HEK293 (cell line): ENCODE measurements around the gene LY6G5C.

Experiments used
- CTCF ChIA-PET: fragments of 350-600 bp; formaldehyde crosslinking; extraction: SDS; loops from one replicate; lab custom pipeline; 2021; ENCODE audit warnings: antibody characterized with exemption; lab: Yijun Ruan, JAX
- POLR2A ChIA-PET: fragments of 300-600 bp; formaldehyde crosslinking; extraction: SDS; loops from one replicate; lab custom pipeline; 2020; ENCODE audit warnings: antibody characterized with exemption, inconsistent platforms; lab: Yijun Ruan, JAX
- H3K27ac ChIP-seq: fragments of 200-500 bp; sonication (Bioruptor generic); 2 replicates; pipeline ENCODE4 v1.5.1; 2014; ENCODE audit warnings: low read depth, low read length, control low read depth, inconsistent platforms; ENCODE audit errors: extremely low read depth
- H3K36me3 ChIP-seq, 2 experiments: fragments of 200-500 bp in 1 of 2; sonication (Bioruptor generic) in 1 of 2; 1 replicate in 1 of 2; 2 replicates in 1 of 2; pipeline ENCODE4 v1.5.1; 2014 to 2017; ENCODE audit warnings: inconsistent platforms in 2 of 2, low read length in 2 of 2; ENCODE audit not compliant: control insufficient read depth in 2 of 2, insufficient read depth in 1 of 2
- H3K4me1 ChIP-seq: fragments of 200-500 bp; sonication (Bioruptor generic); 2 replicates; pipeline ENCODE4 v1.5.1; 2014; ENCODE audit warnings: mild to moderate bottlenecking, low read length, inconsistent platforms; ENCODE audit not compliant: control insufficient read depth, insufficient read depth
- H3K4me3 ChIP-seq: 2 replicates; pipeline ENCODE4 v1.5.1; 2011; ENCODE audit warnings: low read depth, mild to moderate bottlenecking, control low read depth, low read length, moderate library complexity
- H3K9me3 ChIP-seq: fragments of 200-500 bp; sonication (Bioruptor generic); 2 replicates; pipeline ENCODE4 v1.5.1; 2014; ENCODE audit warnings: low read depth, low read length, inconsistent platforms; ENCODE audit not compliant: control insufficient read depth, insufficient read depth
- EGR2 ChIP-seq: fragments of 450-650 bp; formaldehyde crosslinking; IDR thresholded peaks from 2 replicates; pipeline ENCODE4 v1.5.1; 2016; ENCODE audit warnings: low read depth, missing biosample characterization, missing genetic modification characterization
- KLF8 ChIP-seq: fragments of 450-650 bp; formaldehyde crosslinking; IDR thresholded peaks from 2 replicates; pipeline ENCODE4 v1.5.1; 2016; ENCODE audit warnings: missing biosample characterization, missing genetic modification characterization
- OSR2 ChIP-seq: fragments of 450-650 bp; formaldehyde crosslinking; IDR thresholded peaks from 2 replicates; pipeline ENCODE4 v1.5.1; 2016; ENCODE audit warnings: missing biosample characterization, missing genetic modification characterization
- SCRT2 ChIP-seq: fragments of 450-650 bp; formaldehyde crosslinking; IDR thresholded peaks from 2 replicates; pipeline ENCODE4 v1.5.1; 2016; ENCODE audit warnings: missing biosample characterization, missing genetic modification characterization
- TCF7L2 ChIP-seq: IDR thresholded peaks from 2 replicates; pipeline ENCODE4 v1.6.1; 2011; ENCODE audit warnings: low read depth, mild to moderate bottlenecking, inconsistent platforms, low read length, moderate library complexity, borderline replicate concordance
- ZBTB1 ChIP-seq: fragments of 450-650 bp; formaldehyde crosslinking; IDR thresholded peaks from 2 replicates; pipeline ENCODE4 v1.5.1; 2016; ENCODE audit warnings: missing biosample characterization, missing genetic modification characterization
- ZBTB48 ChIP-seq: fragments of 450-650 bp; formaldehyde crosslinking; IDR thresholded peaks from 2 replicates; pipeline ENCODE4 v1.5.1; 2016; ENCODE audit warnings: missing biosample characterization, missing genetic modification characterization
- ZFHX2 ChIP-seq: fragments of 450-650 bp; formaldehyde crosslinking; conservative IDR thresholded peaks from 2 replicates; pipeline ENCODE4 v1.5.1; 2016; ENCODE audit warnings: missing biosample characterization, missing genetic modification characterization
- ZNF155 ChIP-seq: fragments of 450-650 bp; formaldehyde crosslinking; IDR thresholded peaks from 2 replicates; pipeline ENCODE4 v1.5.1; 2016; ENCODE audit warnings: missing biosample characterization, missing genetic modification characterization
- ZNF184 ChIP-seq: fragments of 450-650 bp; IDR thresholded peaks from 2 replicates; pipeline ENCODE4 v1.5.1; 2018; ENCODE audit warnings: missing biosample characterization, mild to moderate bottlenecking, missing genetic modification characterization
- ZNF48 ChIP-seq: fragments of 450-650 bp; formaldehyde crosslinking; IDR thresholded peaks from 2 replicates; pipeline ENCODE4 v1.5.1; 2016; ENCODE audit warnings: missing biosample characterization, missing genetic modification characterization
- ZNF600 ChIP-seq: fragments of 450-650 bp; formaldehyde crosslinking; IDR thresholded peaks from 2 replicates; pipeline ENCODE4 v1.5.1; 2016; ENCODE audit warnings: missing biosample characterization, missing genetic modification characterization
- ZNF701 ChIP-seq: fragments of 450-650 bp; formaldehyde crosslinking; IDR thresholded peaks from 2 replicates; pipeline ENCODE4 v1.5.1; 2016; ENCODE audit warnings: missing biosample characterization, missing genetic modification characterization
- TF ChIP-seq, protein P1 (sequence below): fragments of 450-650 bp; formaldehyde crosslinking; IDR thresholded peaks from 2 replicates; pipeline ENCODE4 v1.5.1; 2016; ENCODE audit warnings: missing biosample characterization, missing genetic modification characterization, low read depth

The LY6G5C gene

DNA sequence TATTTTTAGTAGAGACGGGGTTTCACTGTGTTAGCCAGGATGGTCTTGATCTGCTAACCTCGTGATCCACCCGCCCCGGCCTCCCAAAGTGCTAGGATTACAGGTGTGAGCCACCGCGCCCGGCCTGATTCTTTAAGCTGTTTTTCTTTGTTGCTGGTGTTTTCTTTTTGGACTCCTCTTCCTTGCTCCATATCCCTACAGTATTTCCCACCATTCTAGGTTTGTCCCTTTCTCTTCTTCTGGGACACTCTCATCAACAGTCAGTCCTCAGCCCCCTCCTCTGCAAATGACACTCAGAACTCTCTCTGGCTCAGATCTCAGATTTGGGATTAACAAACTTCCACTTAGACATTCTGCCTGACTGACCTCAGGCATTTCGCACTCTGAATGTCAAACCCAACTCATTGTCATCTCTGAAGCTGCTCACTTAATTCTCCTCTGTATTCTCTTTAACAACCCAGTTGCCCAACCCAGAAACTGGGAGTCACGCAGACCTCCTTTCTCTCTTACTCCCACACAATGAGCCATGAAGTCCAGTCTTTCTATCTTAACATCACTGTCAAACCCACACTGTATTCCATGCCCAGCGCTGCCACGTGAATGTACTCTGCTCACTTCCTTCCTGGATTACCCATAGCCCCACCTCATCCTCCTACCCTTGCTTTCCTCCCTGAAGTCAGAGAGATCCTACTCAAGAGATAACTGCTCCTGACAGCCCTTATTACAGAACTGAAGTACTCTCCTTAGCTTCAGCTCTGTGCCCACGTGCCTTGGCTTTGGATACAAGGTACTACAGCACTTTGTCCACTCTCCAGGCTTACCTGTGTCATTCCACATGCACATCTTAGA lies 44.9 kb upstream of the LY6G5C start:
- Histone ChIP-seq H3K4me3 (no peak overlapping the region), H3K9me3 (no peaks in the 10 kb centered on the region)
- no peak for TF ChIP-seq ZBTB1
- peak; percentile 85 for TF ChIP-seq EGR2 (tag by site-specific recombination)
- TF ChIP-seq ZFHX2 (tag by site-specific recombination): peak; percentile 45; the same call in 1 of the 2 replicates
- TF ChIP-seq, all 188 proteins: peak for 2
- no peak overlapping the region for H3K27ac ChIP-seq
- ChIA-PET CTCF (no interaction called here), POLR2A (interaction anchor here (0.5 to 3.2 kb wide), 6 partner anchors 10 to 137 kb away, joined by 3 to 13 read pairs (median 4); partner anchors contain the start of genes ABHD16A and HSPA1B)
- no peaks in the 10 kb centered on the region for H3K4me1 ChIP-seq
- peaks cover 0 to 27% of the 10 kb centered on the region in 2 experiments; a peak in 1 of 3 replicates for H3K36me3 ChIP-seq

DNA sequence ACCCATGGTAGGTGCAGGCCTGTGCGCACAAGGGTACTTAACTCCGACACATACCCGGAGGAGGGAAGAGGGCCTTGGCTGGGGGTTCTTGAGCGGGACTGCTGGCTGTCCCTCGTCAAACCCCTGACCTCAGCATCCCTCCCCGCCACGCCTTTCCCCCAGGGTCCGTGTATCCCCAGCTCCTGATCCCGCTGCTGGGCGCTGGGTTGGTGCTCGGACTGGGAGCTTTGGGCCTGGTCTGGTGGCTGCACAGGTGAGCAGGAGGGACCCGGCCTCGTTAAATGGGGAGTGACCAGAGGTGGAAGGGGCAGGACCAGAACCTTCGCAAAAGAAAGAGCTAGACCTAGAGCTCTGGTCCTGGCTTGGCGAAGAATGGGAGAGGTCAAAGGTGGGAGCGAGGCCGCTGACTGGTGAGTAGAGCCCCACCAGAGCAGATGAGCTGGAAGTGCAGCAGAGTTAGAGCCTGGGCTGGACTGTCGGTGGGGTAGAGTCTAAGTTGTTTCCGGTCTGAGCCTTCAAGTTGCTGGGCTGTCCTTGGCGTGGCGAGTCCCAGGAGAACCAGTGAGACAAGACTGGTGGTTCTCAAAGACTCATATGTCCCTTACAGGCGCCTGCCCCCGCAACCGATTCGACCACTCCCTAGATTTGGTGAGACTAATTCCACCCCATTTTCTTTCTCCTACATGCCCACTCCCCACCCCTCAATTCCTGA lies 43.3 kb upstream of the LY6G5C start:
- ChIA-PET CTCF (interaction anchor here (0.6 to 1.5 kb wide), 6 partner anchors 8 to 72 kb away, joined by 3 to 6 read pairs (median 4); no protein-coding TSS in a partner anchor), POLR2A (interaction anchor here (0.8 to 3.2 kb wide), 8 partner anchors 8 to 106 kb away, joined by 3 to 13 read pairs (median 4); partner anchors contain the start of genes ABHD16A, CLIC1, HSPA1B and MSH5)
- H3K9me3 ChIP-seq: no peaks in the 10 kb centered on the region
- TF ChIP-seq ZNF184 (tag by site-specific recombination): no peak
- no peak for TF ChIP-seq KLF8 (tag by site-specific recombination)
- TF ChIP-seq ZNF155: no peak
- no peak for TF ChIP-seq ZNF701 (tag by site-specific recombination)
- no peak for TF ChIP-seq TCF7L2
- H3K36me3 ChIP-seq: peaks cover 0 to 25% of the 10 kb centered on the region in 2 experiments; a peak in 1 of 3 replicates
- H3K4me1 ChIP-seq: no peaks in the 10 kb centered on the region
- H3K27ac ChIP-seq: no peak overlapping the region
- no peak overlapping the region for H3K4me3 ChIP-seq

DNA sequence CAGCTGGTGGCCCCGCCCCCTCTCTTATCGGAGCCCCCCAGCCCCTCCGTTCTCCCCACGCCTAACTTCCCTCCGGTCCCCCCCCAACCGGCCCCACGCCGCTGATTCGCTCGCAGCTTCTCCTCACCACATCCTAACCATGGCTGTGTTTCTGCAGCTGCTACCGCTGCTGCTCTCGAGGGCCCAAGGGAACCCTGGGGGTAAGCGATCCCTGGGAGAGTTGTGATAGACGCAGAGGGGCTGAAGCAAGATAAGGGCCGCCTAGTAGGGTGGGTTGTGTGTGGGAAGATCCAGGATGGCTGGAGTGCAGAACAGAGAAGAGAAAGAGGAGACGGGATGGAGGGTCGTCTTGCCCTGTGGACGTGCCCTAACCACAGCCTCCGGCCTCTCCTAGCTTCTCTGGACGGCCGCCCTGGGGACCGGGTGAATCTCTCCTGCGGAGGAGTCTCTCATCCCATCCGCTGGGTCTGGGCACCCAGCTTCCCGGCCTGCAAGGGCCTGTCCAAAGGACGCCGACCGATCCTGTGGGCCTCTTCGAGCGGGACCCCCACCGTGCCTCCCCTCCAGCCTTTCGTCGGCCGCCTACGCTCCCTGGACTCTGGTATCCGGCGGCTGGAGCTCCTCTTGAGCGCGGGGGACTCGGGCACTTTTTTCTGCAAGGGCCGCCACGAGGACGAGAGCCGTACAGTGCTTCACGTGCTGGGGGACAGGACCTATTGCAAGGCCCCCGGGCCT lies 42.5 kb upstream of the LY6G5C start, which contains the start of gene MPIG6B:
Gene MPIG6B, plus strand, starts transcription at position 129 of the 735 bp plus-strand sequence. Its CDS starts 11 bp downstream, at position 140.
- H3K4me3 ChIP-seq: no peak within 1 kb of the TSS
- TF ChIP-seq ZNF48 (tag by site-specific recombination) (no peak), OSR2 (tag by site-specific recombination) (no peak), ZBTB48 (tag by site-specific recombination) (0 out of 2 replicates have a peak, but pooled peaks have one; percentile 43), SCRT2 (tag by site-specific recombination) (no peak), ZNF600 (tag by site-specific recombination) (no peak)
- POLR2A ChIA-PET: interaction anchor here (1.0 to 3.2 kb wide), 5 partner anchors 9 to 106 kb away, joined by 3 to 13 read pairs (median 5); partner anchors contain the start of genes ABHD16A, CLIC1 and MSH5
- H3K27ac ChIP-seq: no peak within 1 kb of the TSS
- H3K9me3 ChIP-seq: no peaks in the 10 kb centered on the region
- peaks cover 0 to 21% of the 10 kb centered on the region in 2 experiments; a peak in 1 of 3 replicates for H3K36me3 ChIP-seq
- CTCF ChIA-PET: interaction anchor here (1.0 to 1.5 kb wide), 4 partner anchors 9 to 73 kb away, joined by 3 to 4 read pairs (median 4); no protein-coding TSS in a partner anchor
- no peaks in the 10 kb centered on the region for H3K4me1 ChIP-seq

DNA sequence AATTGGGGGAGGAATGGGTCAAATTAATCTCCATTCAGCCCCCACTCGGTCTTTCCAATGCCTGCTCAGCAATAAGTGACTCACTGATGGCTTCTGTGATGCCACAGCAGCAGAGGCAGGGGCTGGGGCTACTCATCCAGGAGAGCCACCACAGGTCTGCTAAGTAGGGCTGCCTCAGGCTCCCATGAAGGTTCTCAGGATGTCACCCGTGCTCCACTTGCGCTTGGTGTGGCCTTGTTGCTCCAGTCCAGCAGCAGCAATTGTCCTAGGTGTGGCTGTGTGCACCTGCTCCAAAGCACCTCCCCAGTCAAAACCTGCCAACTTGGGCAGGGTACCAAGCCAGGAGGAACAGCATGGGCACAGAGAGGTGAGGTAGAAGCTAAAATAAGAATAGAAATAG lies 41.3 kb upstream of the LY6G5C start:
- CTCF ChIA-PET: no interaction called here

More for the DNA sequence above, 41.3 kb upstream of the LY6G5C start:
- POLR2A ChIA-PET: no interaction called here
- H3K4me1 ChIP-seq: no peaks in the 10 kb centered on the region
- H3K9me3 ChIP-seq: no peaks in the 10 kb centered on the region
- peaks cover 0 to 11% of the 10 kb centered on the region in 2 experiments; a peak in 1 of 3 replicates for H3K36me3 ChIP-seq
- TF ChIP-seq, protein P1, sequence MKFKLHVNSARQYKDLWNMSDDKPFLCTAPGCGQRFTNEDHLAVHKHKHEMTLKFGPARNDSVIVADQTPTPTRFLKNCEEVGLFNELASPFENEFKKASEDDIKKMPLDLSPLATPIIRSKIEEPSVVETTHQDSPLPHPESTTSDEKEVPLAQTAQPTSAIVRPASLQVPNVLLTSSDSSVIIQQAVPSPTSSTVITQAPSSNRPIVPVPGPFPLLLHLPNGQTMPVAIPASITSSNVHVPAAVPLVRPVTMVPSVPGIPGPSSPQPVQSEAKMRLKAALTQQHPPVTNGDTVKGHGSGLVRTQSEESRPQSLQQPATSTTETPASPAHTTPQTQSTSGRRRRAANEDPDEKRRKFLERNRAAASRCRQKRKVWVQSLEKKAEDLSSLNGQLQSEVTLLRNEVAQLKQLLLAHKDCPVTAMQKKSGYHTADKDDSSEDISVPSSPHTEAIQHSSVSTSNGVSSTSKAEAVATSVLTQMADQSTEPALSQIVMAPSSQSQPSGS (tag by site-specific recombination): no peak
- no peak overlapping the region for H3K27ac ChIP-seq
- H3K4me3 ChIP-seq: no peak overlapping the region
